Stimulated activated CD4-positive, alpha-beta T cell treated with anti-CD3 and anti-CD28 coated beads, Interleukin-2, amount 100 ng/mL, for 48 hours (primary cell): ENCODE measurements around the gene FEN1.

Experiments used
- DNase-seq, 2 donors: peaks; one replicate each; pipeline ENCODE4 v3.0.0-alpha.2; 2020

Gene FEN1

GRCh38 chr11:61757213-61757862 is 35.4 kb upstream of the FEN1 start:
- DNase-seq: no peak

- no peak for DNase-seq
Measured at GRCh38 chr11:61760946-61761345, 31.8 kb upstream of the FEN1 start.

- DNase-seq: no peak
Measured at GRCh38 chr11:61761440-61762222, 31.1 kb upstream of the FEN1 start.

- no peak for DNase-seq
Measured at GRCh38 chr11:61762223-61762615, 30.5 kb upstream of the FEN1 start.

DNA sequence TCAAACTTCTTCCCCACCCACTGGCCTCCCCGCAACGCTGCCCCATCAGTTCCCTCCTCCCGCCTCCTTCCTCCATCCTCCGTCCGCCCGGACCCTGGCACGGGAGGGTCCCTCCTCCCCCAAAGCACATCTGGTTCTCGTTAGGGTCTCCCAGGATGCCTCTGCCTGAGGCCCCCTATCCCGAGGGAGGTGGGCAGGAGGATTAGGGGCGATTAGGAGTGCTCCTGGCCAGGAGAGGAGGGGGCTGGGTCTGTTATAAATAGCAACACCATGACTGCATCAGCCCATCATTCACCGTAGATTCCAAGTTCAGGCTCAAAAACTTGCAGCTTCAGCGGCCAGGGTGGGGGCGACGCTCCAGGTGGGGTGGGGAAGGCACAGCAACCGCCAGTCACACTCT is 29.9 kb upstream of the FEN1 start:
- DNase-seq: no peak

- no peak for DNase-seq
Measured at GRCh38 chr11:61763930-61764605, 28.6 kb upstream of the FEN1 start.

DNA sequence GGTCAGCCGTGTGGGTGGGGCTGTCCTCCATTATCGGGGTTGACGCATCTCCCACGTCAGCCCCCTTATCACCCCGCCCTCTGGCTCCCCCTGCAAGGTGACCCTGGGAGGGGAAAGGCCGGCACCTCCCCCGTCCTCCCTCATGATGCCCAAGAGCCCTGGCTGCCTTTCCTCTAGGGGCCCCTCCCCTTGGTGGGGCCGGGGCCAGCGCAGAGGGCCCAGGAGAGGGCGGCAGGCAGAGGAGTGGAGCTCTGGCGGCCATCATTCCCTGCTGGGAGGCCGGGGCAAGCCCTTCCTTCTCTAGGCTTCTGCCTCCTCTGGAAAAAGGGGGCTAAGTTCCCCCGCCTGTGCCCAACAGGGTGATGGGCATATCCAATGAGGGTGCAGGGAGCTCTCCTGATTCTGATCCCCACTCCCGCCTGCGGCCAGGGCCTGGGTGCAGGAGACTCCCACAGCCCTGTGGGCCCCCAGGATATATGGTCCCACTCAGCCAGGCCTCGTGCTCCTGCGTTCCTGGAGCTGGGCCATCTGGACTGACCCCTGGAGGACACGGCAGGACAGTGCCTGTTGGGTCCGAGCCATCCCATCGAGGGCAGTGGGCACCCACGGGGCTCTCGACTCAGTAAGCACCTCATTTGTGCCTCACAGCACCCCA is 28.0 kb upstream of the FEN1 start:
- no peak for DNase-seq

- DNase-seq: no peak
Measured at GRCh38 chr11:61765550-61766253, 27.0 kb upstream of the FEN1 start.

GRCh38 chr11:61766353-61766841 is 26.3 kb upstream of the FEN1 start:
- DNase-seq: no peak

- DNase-seq: no peak
Measured at GRCh38 chr11:61768376-61769076, 24.2 kb upstream of the FEN1 start.

DNA sequence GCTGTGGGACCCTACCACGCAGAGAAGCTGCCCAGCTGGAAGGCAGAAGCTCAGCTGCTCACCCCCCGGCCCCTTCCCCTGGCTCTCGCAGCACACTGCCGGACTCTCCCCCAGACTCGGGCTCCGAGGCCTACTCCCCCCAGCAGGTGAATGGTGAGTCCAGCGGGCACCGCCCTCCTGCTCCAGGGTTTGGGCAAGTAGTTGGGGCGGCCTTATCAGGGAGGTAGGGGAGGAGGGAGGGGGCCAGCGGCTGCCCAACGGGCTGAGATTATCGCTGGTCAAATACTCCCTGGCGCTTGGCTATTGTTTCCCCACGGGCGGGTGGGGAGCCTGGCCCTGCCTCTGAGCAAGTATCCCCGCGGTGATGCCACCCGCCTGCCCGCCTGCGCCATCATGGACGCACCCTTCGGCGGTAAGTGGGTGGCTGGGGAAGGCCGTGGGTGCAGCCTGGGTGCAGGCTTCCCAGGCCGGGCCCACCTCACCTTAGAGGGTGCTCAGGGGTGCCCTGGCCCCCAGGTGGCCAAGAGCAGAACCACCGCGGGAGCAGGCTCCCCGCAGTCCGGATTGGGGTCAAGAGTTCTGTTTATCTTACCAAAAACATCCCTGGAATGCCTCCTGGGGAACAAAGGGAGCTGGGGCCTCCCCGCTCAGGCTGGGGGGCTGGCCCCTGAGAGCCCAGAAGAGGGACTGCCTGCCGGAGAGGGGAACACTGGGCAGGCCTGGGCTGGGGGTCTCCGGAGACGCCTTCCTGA is 23.4 kb upstream of the FEN1 start:
- DNase-seq: no peak

DNA sequence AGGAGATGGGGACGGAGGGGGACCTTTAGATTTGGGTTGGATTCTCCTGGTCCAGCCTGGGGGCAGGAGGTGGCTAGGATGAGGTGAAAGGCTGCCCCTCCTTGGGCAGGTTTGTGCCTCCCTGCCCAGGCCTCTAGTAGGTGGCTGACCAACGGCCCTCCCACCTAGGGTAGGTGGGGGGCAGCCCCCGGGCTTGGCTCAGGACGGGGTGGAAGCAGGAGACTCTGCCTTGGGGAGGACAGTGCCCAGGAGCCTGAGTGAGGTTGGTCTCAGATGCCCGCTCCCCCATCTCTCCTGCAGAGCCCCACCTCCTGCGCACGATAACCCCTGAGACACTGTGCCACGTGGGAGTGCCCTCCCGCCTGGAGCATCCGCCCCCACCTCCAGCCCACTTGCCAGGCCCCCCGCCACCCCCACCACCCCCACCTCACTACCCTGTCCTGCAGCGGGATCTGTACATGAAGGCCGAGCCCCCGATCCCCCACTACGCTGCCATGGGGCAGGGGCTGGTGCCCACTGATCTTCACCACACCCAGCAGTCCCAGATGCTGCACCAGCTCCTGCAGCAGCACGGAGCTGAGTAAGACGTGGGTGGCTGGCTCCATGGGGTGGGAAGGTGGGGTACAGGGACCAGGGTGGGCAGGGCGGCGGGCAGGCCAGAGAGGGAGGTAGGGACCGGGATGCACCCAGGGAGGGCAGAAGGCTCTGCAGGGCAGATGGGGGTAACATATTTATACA is 22.6 kb upstream of the FEN1 start:
- DNase-seq: no peak

DNA sequence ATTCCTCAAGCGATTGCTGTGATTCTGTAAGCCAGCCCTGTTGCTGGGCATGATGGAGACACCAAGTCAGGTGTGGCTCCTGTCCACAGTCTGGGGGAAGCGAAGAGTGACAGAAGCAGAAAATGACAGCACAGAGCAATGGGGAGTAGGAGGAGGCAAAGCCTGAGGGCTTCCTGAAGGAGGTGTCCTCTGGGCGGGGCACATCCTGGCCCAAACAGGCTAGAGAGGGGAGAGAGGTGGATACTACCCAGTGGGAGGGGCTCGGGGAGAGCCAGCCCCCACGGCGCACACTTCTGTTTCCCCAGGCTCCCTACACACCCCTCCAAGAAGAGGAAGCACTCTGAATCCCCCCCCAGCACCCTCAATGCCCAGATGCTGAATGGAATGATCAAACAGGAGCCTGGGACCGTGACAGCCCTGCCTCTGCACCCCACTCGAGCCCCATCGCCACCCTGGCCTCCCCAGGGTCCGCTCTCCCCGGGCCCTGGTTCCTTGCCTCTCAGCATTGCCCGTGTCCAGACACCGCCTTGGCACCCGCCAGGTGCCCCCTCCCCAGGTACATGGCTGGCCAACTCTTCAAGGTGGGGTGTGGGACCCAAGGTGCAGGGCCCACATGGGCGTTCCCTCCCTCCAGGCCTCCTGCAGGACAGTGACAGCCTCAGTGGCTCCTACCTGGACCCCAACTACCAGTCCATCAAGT is 21.4 kb upstream of the FEN1 start:
- DNase-seq: no peak

DNA sequence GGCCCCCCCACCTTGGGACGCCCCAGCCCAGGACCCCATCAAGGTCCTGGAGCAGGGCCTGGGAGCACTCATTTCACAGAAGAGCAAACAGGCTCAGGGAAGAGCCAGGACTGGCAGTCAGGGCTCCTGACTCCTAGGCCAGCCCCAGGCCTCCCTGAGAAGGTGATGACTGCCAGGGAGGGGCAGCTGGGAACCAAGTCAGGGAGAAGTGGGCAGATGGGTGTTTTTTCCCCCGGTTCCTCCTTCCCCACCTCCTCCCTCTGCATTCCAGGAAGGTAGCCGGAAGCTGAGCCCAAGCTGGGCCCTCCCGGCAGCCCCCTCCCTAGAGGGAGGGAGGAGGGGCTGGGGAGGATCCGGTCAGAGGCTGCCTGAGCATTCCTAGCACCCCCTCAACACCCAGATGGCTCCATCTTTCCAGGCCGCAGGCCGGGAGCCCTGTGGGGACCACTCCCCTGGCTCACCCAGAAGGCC is 20.7 kb upstream of the FEN1 start:
- no peak for DNase-seq

GRCh38 chr11:61773356-61773755 is 19.4 kb upstream of the FEN1 start:
- DNase-seq: no peak

GRCh38 chr11:61773809-61774208 is 18.9 kb upstream of the FEN1 start:
- DNase-seq: no peak

DNA sequence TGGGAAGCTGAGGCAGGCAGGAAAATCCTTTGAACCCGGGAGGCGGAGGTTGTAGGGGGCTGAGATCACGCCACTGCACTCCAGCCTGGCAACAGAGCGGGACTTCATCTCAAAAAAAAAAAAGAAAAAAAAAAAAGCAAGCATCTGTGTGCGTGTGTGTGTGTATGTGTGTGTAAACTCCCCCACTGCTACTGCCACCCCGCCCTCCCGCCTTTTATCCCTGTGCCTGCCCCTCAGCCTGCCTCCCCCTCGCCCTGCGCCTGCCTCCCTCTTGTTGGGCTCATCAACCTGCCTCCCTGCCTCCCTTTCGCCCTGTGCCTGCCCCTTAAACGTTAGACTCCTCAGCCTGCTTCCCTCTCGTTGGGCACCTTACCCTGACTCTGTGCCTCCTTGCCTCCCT is 18.3 kb upstream of the FEN1 start:
- no peak for DNase-seq

- DNase-seq: no peak
Measured at GRCh38 chr11:61775106-61775505, 17.6 kb upstream of the FEN1 start.

DNA sequence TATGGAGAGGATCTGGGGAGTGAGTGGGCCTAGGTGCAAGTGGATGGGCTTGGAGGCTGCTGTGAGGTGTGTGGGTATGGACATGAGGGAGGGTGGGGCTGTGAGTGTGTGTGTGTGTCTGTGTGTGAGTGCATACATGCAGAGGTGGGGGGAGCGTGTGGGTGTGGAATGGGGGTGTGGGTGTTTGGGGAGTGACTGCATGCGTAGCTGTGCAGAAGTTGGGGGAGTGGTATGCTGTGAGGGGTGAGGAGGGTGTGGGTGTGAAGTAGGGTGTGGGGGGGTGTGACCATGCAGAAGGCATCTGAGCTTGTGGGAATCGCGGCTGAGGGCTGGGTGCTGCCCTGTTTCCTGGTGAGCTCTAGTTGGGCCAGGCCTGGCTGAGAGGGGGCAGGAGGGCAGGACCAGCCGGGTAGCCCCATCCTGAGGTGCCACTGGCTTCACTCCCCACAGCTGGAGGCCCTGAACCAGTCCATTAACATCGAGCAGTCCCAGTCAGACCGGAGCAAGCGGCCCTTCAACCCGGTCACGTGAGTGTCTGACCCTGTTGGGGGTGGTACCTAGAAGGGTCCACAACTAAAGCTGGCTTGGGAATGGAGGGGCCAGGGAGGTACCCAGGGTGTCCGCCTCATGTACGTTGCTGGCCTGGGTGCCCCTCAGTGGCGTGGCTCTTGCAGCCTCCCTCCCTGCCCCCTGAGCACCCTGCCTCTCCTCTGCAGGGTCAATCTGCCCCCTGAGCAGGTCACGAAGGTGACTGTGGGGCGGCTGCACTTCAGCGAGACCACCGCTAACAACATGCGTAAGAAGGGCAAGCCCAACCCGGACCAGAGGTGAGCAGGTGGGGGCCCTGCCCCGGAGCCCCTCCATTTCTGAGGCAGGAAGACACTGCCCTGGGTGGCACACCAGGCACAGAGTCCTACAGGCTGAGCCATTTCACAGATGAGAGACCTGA is 16.8 kb upstream of the FEN1 start:
- DNase-seq: no peak
